Muscle of arm (tissue), 12 donors: ENCODE results near the gene SECTM1. TPM values are rescaled to one million over a fixed set of nuclear protein-coding genes. Genes with fewer than 3 reads are reported as not detected.
"Not testable (repeated sequence)": the region's sequence is repeated elsewhere in the genome, so short reads cannot be mapped to it uniquely, and the experiment has no call there.

Source experiments
- DNase-seq: peaks from one replicate; pipeline ENCODE4 v3.0.0-alpha.2; 2013
- polyA plus RNA-seq, 12 donors: library from polyadenylated mRNA; unstranded; fragments of 120-200 nt; gene quantifications; one replicate each; pipeline ENCODE4 v1.2.1, GENCODE V29; 2013; ENCODE audit not compliant: insufficient read length in 12 of 12

SECTM1 gene
- polyA plus RNA-seq, 12 donors, result 1.7 to 15.8 (median 3.1) TPM; not detected in 2

DNA sequence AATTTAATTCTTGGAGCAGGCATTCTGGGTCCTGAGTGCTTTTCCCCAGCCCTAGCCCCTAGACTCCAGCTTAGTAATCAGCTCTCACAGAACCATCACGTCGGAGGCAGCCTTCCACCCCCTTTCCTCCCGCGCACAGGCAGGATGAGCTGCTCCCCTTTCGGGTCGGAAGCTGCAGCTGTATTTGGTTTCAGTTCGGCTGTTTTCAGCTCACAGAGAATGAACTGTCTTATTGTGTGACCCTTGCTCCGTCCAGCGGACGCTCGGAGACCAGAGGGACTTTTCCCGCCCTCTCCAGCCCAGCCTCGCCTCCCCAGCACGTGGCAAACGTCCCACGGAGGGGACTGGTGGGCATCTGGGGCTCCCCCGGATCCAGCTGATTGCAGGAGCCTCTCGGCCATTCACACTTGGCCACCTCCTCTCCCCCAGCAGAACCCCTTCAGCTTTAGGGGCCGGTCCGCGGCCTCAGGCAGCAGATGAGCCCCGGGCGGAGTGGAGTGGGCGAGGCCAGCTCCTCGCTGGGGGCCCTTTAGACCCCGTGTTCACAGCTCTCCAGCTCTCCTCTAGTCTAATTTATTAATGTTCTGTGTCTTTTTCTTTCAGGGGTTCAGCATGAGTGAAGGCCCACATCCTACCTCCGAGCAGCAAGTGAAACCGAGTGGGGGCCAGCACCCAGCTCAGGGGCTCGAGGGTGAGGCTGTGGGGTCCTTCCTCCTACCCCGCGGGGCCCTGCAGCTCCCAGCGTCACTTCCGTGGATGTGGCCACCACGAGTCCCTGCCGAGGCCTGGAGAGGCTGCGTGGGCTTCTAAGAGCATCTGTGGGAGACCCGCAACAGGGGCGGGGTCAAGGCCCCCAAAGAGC lies 37.1 kb upstream of the SECTM1 start:
- no peak for DNase-seq

DNA sequence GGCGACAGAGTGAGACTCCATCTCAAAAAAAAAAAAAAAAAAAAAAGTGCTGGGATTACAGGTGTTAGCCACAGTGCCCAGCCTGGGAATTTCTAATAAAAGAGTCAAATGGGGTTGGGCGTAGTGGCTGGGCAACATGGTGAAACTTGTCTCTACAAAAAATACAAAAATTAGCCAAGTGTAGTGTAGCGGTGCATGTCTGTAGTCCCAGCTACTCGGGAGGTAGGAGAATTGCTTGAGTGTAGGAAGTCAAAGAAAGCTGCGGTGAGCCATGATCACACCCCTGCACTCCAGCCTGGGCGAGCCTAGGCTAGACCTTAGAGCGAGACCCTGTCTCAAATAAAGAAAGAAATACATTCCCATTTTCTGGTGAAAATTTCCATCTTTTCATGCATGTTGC lies 35.6 kb upstream of the SECTM1 start:
- DNase-seq, result no peak

DNA sequence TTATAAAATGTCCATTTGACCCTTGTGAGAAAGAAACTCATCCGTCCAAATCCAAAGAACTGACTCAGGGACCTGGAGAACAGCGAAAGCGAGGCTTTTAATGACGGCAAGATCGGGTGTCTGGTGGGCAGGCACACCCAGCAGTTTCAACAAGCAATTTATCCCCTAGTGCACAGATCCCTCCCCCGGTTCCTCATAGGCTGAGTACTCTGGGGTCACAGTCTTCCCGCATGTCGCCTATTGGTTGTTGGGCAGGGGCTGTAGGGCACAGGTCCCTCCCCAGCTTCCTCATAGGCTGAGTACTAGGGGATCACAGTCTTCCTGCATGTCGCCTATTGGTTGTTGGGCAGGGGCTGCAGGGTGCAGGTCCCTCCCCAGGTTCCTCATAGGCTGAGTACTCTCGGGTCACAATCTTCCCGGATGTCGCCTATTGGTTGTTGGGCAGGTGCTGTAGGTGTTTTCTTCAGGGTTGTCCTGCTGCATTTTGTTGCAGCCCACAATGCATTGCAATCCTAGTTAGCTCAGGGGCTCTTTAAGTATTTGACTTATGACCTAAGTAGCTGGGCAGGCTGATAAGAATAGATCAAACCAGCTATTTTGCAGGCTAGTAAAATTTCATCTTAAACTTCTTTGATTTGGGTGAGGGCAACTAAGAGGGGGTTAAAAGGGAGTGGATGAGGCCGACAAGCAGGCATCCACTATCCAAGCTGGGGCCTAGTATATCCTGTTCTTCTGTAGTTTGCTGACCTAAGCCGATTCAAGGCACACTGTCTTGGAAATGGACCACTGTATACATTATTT lies 34.4 kb upstream of the SECTM1 start:
- no peak for DNase-seq

DNA sequence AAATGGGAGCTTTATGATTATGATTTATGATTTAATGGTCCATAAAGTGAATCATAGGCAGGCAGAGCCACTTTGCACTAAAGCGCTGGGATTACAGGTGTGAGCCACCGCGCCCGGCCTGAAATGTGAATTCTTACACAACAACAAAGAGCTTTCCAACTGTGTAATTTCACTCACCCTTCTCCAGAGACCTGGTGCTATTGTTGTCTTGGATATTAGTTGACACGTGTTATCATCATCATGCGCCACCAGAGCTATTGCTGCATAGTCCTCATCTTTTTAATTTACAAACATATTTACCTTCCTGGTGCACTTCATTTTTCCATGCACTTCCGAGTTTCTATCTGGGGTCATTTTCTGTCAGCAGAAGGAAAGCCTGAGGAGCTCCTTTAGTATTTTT lies 33.2 kb upstream of the SECTM1 start:
- no peak for DNase-seq

DNA sequence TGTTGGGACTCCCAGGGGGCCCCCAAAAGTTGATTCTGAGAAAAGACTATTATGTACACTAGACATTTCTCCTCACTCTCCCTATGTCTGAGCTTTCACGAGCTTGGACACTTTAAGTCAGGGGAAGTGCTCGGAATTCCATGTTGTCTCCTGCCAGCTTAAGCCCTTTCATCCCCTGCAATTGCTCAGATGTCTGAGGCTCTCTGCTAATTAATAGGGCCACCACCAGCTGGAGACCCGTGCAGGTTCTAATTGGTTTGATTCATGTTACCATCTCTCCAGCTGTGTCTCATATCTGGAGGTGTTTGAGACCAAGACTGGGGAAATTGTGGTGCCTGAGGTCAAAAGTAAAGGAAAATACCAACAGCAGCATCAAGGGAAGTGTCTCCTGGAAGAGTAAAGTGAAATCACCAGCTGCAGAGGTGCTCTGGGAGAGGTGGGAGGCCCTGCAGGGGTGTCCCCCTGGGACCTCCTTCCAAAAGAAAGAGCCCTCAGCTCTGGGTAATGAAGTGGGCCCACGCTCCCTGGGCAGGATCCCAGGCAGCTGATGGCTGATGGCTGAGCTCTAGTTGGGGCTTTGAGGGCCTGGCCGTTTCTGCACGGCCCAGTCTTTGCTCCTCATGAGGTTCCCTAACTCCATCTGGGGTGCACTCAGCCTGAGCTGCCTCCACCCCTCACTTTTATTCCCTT lies 32.2 kb upstream of the SECTM1 start:
- DNase-seq, result no peak

DNA sequence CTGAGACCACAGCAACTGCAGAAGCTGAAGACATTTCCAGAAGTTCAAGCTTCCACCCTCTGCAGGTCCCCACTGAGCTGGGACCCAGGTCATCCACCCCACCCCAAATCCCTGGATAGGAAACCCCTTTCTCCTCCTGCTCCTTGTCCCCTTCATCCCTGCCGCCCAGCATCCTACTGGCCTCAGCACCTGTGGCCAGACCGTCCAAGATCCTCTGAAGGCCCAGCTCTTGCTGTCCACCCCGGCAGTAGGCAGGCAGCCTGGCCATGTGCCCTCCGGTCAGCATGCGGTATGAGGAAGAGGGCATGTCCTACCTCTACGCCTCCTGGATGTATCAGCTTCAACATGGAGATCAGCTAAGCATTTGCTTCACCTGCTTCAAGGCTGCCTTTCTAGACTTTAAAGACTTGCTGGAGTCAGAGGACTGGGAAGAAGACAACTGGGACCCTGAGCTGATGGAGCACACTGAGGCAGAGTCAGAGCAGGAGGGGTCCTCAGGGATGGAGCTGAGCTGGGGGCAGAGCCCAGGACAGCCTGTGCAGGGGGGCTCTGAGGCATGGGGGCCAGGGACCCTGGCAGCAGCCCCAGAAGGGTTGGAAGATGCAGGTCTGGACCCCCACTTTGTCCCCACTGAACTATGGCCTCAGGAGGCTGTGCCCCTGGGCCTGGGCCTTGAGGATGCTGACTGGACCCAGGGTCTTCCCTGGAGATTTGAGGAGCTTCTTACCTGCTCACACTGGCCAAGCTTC lies 28.5 kb upstream of the SECTM1 start:
- no peak for DNase-seq

DNA sequence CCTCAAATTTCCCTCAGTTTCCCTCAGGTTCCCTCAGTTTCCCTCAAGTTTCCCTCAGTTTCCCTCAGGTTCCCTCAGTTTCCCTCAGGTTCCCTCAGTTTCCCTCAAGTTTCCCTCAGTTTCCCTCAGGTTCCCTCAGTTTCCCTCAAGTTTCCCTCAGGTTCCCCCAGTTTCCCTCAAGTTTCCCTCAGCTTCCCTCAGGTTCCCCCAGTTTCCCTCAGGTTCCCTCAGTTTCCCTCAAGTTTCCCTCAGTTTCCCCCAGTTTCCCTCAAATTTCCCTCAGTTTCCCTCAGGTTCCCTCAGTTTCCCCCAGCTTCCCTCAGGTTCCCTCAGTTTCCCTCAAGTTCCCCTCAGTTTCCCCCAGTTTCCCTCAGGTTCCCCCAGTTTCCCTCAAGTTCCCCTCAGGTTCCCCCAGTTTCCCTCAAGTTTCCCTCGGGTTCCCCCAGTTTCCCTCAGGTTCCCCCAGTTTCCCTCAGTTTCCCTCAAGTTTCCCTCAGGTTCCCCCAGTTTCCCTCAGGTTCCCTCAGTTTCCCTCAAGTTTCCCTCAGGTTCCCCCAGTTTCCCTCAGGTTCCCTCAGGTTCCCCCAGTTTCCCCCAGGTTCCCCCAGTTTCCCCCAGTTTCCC lies 26.0 kb upstream of the SECTM1 start:
- DNase-seq, result not testable (repeated sequence)

DNA sequence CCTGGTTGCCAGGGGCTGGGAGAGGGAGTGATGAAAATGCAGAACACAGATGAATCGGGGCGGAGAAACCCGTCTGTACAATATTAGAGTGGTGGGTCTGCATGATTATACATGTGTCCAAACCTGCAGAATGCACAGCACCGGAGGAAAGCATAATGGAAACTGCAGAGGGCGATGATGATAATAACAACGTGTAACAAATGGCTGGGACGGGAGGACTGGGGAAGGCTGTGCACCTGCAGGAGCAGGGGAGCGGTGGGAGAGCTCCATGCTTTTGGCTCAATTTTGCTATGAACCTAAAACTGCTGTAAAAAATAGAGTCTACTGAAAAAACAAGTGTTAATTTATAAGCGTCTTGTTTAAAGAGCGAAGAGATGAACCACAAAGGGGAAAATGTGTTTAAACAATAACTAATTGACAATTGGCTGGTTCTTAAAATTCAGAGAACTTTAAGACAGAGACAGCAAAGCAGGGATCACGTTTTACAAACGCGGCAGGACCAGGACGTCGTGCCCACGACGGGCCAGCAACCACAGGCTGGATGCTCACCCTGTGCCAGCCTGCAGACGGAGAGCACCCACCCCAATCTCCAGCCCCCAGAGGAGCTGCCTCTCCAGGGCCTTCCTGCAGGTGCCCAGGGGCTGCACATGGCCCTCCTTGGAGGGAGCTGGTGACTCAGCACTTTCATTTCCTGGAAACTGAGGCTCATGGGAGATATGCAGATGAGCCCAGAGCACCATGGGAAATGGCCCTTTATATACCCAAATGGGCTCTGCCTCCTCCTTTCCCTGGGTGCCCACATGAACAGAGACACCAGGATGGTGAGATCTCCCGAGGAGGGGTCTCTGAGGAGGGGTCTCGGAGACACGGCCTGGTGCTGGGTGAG lies 25.1 kb upstream of the SECTM1 start, which contains the start of gene TEX19:
Gene TEX19 (plus strand): TSS at position 783 of the 886 bp plus-strand sequence. CDS start 2,904 bp downstream, outside the sequence.
- no peak for DNase-seq

DNA sequence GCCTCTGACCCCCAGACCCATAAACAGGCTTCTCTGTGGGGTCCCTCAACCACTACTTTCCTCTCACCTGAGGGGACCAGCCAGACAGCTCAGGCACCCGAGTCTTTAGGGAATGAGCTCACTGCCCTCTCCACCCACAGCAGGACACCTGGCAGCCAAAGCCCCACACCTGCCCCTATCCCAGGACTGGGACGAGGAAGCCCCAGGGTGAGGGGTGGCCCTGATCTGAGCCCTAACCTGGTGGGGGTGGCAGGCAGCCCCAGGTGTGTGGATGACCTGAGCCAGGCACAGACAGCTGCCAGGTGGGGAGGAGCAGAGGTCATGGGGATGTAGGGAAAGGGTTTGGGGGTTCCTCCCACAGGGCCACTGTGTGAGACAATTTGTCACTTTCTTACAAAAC lies 23.8 kb upstream of the SECTM1 start:
- no peak for DNase-seq

DNA sequence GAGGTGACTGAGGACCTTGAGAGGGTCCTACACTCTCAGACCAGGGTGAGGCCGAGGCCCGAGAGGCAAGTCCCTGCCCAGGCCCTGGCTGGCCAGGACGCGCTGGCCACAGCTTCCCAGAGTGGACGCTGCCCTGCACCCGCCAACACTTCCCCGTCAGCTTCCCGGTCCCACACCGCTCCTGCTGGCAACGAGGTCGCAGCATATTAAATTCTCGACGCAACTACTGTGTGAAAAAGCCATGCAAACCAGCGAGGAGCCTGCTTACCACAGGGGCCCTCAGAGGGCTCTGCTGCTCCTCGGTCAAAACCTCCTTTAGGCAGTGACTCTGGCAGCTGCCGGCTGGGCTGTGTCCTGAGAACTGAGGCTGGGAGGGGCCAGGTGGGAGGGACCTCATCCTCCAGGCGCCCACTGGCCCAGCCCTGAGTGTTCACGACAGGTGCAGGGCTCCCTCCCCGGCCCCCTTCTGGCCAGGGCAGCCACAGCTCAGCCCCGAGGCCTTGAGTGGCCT lies 23.3 kb upstream of the SECTM1 start:
- DNase-seq, result no peak

DNA sequence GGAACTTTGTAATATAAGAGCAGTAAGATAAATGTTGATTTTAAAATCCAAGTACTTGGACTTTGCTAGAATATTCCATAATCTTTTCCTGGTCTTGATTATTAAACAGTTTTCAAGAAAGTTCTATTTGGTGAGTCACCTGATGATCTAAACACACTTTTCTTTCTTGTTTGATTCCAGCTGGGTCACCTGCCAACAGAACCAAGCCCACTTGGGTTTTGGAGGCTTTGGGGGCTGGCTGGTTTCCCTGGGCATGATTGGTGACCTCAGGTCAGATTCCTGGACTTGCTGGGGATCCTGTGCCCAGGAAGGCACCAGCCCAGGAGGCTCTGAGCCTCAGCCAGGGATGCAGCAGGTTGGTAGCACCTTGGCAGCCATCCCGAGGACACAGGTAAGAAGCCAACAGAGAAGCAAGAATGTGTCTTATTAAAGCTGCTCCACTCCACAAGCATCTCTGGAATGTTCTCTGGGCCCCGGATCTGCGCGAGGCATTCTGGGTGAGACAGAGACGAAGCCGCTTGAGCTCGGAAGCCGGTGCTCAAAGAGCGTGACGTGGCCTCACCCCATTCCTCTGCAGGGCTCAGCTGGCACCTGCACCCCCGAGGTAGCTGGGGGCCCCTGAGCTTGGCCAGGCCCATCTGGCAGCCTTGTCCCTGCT lies 22.3 kb upstream of the SECTM1 start:
- DNase-seq, result no peak

DNA sequence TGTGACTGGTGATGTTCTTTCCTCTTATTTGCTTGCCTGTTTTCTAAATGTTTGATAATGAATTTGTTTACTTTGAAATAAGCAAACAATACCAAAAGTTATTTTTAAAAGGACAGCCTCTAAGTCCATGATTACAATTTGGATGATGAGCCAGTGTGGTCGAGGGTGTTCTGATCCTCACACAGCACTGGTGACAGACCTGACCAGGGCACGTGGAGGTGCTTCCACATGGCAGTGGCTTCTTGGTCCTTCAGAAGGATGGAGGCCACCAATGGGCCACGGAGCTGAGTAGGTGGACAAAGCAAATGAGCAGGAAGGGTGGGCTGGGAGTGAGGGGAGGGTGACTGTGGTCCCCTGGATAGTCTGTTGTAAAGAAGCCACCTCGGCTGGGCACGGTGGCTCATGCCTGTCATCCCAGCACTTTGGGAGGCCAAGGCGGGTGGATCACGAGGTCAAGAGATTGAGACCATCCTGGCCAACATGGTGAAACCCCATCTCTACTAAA lies 21.3 kb upstream of the SECTM1 start:
- DNase-seq, result no peak

DNA sequence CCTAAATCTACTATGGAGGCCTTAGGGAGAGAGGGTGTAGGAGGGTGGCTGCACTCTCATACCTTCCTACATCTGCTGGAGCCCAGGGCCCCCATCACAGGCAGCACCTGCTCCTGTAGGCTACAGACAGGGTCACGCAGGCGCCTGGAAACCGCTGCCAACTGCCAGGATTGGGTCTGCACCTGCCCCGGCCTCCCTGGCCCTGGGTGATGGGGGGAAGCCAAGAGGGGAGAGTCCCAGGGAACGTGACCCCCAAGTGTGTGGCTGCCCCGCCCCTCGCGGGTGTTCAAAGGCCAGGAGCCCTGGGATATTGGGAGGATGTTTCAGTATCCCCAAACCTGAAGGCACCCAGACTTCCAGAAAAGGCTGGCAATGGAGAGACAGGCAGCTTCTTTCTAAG lies 19.9 kb upstream of the SECTM1 start:
- no peak for DNase-seq

DNA sequence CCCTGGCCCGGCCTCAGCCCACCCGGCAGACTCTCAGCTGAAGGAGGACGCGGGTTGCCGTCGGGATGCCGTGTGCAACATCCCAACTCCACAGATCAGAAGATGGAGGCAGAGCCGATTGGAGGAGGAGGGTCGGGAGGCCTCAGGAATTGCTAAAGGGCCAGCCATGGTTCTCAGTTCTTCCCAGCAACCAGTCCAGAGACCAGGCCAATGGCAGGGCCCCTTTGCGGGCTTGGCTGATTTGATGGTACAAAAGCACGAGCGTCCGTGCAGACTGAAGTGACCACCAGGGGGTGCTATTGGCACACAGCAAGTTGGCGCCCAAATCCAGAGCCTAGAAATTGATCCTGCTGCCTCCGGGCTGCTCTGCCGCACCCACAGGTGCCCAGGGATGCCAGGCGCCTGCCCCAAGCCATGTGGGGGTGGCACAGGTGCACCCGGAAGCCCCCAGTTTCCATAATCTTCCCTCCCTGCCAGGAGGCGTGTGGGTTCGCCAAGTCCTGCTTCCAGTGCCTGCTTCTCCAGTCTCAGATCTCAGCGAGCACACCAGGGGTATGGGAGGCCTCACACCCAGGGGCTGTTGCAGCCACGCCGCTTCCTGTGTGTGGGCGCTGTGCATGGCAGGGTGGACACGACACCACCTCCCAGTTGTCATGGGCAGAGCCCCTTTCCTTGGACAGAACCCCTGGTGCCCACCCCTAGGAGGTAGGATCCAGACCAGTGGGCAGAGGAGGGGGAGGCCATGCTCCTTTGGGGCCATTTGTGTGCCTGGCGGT lies 18.3 kb upstream of the SECTM1 start:
- DNase-seq, result peak; percentile 90

DNA sequence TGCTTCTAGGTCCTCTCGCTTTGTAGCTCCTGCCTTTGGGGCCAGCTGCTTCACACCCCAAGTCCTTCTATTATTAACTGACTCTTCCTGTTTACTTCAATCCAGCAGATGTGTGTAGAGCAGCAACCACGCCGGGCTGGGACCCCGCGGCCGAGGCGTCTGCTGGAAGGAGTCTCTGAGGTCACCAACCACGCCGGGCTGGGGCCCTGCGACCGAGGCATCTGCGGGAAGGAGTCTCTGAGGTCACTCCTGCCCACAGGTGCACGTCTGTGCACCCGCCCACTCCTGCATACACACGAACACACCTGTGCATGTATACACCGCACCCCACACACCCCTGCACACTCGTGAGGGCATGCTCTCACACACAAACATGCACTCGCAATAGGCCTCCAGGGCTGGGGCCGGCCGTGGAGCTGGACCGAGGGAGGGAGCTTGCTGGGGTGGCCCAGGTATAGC lies 17.7 kb upstream of the SECTM1 start:
- no peak for DNase-seq

DNA sequence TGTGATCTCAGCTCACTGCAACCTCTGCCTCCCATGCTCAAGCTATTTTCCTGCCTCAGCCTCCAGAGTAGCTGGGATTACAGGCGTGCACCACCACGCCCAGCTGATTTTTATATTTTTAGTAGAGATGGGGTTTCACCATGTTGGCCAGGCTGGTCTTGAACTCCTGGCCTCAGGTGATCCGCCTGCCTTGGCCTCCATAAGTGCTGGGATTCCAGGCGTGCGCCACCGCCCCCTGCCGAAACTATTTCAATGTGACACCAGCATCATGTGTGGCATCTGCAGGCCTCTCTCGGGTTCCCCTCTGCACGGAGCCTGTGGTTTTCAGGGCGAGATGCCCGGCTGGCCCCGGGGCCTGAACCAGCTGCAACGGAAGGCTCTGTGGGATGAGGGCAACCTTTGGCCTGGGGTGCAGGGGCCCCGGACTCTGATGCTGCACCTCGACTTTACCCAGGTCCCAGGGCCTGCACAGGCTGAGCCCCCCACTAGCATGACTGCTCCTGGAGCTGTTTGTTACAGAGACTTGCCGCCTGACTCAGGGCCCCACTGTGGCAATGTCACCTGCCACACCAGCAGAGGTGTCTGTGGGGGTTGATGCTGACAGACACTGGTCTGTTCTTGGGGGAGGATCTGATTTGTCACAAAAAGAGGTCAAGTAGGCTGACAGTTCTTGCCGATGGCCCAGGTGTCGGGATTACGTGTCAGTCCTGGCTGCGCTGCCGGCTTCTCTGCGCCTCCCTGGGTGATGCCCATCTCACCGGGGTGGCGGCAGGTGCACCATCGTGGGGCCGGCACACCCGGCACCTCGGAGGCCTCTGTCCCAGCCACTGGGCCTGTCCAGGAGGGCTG lies 16.8 kb upstream of the SECTM1 start:
- no peak for DNase-seq

DNA sequence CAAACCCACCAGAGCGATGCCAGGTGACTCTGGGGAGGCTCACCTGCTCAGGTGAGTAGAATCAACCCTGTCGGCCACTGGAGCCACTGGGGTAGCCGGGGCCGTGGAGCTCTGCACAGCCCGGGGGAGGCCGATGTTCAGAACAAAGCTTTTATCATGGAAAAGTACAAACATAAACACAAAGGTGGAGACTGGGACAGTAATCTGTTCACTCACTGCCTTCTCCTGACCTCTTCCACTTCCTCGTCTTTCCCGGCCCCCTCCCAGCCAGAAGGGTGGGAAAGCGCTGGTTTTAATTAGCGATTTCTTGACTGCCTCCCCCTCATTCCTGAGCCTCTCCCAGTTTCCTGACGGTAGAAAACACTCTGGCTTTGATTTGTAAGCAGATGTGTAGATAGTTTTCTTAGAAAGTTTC lies 15.7 kb upstream of the SECTM1 start:
- DNase-seq, result no peak
